Measurements from ENCODE around the gene MFN1.
"Not testable (repeated sequence)": the region's sequence is repeated elsewhere in the genome, so short reads cannot be mapped to it uniquely, and the experiment has no call there.

Gene MFN1

DNA sequence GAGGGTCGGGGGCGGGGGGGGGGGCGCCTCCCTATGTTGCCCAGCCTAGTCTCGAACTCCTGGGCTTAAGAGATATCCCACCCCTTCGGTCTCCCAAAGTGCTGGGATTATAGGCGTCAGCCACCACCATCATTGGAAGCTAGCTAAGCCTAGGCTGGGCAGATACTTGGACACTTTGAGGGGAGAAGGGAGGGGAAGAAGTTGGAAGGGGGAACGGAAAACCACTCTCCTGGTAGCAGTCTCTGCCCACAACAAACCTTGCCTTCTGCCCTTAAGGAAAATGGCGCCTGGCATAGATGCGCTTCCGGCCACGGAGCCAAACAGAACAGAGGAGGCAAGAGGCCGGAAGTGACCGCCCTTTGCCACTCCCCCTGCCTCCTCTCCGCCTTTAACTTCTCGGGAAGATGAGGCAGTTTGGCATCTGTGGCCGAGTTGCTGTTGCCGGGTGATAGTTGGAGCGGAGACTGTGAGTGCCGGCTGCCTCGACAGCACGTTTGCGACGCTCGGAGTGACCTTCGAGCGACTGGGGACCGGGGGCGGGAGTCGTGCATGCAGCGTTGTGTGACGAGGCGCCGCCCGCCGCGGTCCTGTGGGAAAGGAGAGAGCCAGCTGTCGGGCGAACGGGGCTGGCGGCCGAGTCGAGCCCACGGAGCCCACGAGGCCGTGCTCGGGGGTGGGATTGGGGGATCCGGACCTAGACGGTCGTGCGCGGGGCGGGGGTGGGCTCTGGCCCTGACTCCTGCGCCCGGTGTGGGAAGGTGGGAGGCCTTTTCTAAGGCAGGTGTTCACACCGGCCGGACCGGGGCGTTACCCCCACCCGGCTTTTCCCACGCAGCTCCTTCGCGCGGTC is at the start of gene MFN1:
TSS of gene MFN1 (plus strand) at position 365 of the 850 bp plus-strand sequence. CDS start 1,143 bp downstream, outside the sequence.
- peak; percentile 80 for FAIRE-seq

DNA sequence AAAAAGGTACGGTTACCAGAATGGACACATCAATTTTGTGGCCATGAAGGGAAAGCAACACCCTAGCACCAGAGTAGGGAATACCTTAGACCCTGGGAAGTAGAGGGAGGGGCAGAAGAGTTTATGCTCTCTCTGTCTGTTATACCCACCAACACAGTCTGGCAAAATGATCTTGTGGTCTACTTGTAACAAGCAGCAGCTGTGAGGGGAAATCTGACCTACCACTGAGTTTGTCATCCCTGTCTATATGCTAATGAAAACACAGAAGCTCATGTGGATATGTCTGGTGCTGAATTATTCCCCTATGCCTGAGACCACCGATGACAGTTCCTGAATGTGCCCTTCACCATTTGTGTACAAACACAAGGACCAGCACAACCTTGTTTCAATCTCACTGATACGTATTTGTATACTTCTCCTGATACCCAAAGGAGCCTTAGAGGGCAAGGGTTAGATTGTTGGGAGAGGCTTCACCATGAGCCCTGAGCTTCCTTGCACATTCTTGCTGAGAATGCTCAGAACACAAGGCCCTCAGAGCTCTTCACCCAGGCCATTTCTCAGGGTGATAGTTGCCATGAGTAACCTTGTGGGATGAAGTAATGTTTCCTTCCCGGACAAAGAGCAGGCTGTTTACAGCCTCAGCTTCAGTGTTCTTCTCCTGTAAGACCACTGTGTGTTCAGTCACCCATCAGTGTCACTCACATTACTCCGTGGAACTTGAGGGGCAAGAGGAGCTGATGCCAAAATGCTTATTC is 49.4 kb upstream of the MFN1 start:
- no peak for FAIRE-seq

DNA sequence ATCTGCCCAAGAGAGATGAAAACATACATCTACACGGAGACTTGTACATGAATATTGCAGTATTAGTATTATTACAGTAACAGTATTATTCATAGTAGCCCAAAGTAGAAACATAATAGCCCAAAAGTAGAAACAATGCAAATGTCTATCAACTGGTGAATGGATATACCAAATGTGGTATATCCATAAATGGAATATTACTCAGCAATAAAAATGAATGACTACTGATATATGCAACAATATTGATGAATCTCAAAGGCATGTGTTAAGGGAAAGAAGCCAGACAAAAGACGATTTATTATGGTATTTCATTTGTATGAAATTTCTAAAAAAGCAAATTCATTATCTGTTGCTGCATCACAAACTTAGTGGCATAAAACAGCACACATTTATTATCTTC is 48.2 kb upstream of the MFN1 start:
- no peak for FAIRE-seq

DNA sequence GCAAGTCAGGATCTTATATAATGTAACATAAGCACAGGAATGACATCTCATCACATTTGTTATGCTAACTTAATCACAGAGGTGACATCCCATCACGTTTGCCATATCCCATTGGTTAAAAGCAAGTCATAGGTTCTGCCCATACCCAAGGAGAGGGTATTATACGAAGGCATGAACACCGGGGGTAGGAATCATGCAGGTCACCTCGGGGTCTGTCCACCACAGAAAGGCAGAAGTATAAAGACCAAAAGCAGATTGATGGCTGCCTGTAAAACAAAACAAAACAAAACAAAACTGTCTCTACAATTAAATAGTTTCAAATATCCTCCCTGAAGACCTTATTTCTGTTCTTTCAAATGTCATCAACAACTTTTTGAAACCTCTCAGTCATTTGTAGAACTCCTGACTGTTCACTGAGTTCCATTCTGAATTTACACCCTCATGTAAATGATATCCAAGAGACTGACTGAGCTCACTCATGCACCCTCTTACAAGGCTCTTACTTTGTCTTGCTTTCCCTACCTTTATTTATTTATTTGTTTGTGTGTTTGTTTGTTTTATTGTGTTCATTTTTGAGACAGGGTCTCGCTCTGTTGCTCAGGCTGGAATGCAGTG is 47.4 kb upstream of the MFN1 start:
- no peak for FAIRE-seq

DNA sequence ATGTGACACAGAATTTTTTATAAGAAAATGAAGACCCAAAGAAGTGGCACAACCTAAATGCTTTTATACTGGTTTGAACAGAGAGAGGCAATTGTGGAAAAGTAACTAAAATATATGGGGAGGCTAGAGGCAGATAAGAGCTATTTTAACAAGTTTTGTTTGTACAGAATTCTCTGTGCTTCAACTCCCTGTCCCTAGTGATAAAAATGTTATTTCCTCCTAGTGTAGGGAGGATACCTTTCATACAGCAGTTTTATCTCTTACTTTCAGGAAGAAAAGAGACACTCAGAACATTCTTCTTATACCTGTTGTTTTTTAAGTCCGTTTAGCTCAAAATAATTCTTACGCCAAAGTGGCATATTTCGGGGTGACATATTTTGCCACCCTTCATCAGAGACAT is 45.9 kb upstream of the MFN1 start:
- FAIRE-seq, result no peak

DNA sequence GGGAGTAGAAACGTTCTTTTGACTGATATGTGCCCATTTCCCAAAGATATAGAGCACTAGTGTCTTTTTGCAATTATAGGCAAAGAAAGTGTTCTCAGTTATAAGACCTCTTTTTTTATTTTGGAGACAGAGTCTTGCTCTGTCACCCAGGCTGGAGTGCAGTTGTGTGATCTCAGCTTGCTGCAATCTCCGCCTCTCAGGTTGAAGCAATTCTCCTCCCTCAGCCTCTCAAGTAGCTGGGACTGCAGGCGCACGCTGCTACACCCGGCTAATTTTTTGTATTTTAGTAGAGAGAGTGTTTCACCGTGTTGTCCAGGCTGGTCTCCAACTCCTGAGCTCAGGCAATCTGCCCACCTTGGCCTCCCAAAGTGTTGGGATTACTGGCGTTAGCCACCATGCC is 45.4 kb upstream of the MFN1 start:
- no peak for FAIRE-seq

DNA sequence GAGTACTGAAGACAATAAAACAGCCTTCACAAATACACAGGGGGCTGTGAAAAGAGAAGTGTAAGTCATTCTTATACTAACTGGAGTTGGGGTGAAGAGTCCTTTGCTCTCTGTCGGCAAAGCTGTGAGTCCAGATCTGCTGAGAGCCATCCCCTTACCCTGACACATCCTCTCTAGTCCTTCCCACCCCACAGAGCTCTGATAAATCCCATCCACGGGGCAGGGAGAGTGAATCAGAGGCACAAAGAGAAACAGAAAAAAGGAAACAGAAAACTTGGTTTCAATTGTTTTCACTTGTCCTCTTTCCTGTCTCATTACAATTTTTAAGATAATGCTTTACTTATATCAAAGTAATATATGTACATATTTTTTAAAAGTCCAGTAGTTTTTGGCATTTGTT is 42.9 kb upstream of the MFN1 start:
- no peak for FAIRE-seq

DNA sequence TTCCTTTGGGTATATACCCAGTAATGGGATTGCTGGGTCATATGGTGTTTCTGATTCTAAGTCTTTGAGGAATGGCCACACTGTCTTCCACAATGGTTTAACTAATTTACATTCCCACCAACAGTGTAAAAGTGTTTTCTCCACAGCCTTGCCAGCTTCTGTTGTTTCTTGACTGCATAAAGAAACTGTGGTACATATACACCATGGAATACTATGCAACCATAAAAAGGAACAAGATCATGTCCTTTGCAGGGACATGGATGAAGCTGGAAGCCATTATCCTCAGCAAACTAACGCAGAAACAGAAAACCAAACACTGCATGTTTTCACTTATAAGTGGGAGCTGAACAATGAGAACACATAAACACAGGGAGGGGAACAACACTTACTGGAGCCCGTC is 40.1 kb upstream of the MFN1 start:
- not testable (repeated sequence) for FAIRE-seq

DNA sequence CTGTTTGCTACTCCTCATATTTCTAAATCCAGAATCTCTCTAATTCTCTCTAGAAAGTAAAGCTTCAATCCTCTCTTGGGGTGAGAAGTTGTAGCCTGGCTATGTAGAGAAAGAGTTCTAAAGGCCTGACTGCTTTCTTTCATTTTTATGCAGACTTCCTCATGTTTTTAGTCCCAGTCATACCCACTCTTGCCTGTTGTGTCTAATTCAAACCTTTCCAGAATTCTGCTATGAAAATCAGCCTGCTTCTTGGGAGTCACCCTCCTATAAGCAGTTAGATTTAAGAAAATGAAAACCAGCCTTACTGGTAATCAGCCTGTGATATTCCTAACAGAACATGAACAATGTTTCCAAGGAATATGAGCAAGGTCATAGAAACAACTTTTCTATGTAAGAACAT is 39.5 kb upstream of the MFN1 start:
- no peak for FAIRE-seq

DNA sequence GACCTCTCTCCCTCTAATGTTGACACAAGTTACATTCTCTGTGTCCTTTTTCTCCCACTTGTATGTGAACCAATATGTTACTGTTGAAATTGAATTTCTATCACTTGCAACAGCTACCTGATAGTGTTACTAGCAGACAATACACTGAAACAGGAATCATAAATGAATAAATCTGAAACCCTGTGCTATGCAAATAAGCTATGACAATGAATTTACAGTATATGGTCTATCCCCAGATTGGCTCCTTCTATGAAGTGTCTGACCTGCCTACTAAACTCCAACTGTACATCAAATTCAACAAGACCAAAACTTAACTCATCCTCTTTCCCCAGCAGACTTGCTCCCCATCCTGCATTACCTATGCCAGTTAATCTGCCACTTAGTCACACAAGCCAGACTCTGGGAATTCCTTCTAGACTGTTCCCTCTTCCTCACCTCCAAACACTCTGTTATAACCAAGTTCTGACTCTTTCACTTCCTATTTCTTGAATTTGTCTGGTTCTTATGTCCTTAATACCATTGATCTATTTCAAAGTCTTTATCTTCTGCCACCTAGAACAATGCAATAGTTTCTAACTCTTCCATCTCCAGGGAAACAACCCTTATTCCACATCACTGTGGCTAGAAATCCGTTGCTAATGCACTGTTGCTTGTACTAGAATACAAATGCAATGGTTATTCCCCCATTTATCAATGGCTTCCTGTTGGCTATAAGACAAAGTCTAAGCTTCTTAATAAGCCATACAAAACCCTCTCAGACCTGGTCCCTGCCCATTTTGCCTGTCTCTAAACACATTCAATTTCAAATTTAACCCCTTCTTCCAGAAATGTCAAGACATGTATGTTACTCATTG is 38.1 kb upstream of the MFN1 start:
- no peak for FAIRE-seq

DNA sequence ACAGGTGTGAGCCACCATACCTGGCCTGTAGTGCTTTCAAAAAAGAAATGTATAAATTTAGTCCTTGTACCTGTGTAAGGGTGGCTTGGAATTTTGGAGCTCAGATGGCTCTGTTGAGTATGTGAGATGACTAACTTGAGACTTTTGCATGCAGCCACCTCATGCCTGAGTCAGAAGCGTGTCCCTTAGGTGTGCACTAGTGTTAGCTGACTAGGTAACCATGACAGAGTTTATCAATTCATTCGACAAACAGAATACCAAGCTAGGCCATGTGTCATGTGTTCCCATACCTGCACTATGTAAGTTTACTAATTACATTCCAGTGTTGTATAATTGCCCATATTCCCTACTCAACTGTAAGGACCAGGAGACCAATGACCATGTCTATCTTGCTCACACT is 28.6 kb upstream of the MFN1 start:
- no peak for FAIRE-seq

DNA sequence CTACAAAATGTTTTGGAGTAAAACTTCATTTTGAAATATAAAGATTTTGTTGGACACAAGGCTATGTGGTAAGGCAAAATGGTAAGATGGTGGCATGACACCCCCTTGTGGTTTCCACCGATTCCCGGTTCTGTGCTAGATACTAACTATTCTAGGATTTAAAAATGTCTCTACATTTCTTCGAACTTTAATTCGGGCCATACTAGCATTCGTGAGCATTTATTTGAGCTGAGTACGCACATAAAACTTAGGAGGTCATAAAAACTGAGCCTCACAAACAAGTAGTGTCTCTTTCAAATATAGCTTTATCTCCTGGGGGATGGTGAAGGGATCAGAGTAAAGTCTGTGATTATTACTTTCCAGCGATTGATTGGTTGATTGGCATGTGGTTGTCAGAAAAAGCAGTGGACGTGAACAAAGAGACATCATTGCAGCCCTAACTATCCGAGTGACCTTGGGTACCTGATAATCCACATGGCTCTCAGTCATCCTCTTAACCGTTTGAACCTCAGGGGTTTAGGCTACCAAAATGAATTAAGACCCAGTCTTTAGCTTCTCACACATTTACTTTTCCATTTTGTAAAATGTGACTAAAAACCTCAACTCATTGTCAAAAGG is 25.7 kb upstream of the MFN1 start:
- peak; percentile 28 for FAIRE-seq

DNA sequence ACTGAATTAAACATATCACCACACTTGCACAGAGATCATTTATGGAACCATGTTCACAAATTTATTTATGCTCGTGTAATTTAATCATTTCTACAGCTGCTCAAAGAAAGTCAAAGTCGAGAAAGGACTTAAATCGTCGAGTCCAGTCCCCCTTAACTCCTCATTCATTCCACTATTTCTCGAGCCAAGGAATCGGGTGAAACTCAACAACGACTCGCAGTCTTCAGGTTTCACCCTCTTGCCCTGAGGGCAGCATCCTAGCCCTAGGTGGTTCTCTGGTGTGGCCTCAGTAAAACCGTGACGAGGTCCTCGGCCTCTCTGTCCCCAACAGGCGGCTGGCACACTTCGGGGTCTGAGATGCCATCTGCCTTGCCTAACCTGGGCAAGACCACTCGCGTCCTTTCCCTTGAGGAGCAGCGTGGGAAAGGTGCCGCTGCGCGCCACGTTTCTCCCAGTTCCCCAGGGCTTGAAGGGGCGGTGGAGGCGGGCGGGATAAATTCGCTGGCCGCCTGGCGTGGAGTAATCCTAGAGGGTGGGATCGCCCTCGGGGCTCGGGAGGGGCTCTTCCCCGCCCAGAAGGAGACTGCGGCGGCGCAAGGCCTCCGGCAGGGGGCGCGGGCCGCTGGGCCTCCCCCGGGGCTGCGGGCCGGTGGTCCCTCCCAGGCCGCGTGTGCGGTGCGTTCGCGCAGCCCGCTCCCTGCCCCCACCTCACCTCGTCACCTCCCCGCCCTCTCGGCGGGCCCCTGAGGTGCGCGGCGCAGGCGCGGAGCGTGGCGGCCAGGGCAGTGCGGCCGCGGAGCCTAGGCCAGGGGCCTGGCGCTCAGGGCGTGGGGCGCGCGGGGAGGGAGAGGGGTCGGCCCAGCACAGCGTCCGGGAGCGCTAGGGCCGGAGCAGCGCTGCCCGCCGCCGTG is 25.0 kb upstream of the MFN1 start, which contains the start of gene ZNF639:
TSS of gene ZNF639 (plus strand) at position 746 of the 911 bp plus-strand sequence. CDS start 5,263 bp downstream, outside the sequence.
- no peak for FAIRE-seq

DNA sequence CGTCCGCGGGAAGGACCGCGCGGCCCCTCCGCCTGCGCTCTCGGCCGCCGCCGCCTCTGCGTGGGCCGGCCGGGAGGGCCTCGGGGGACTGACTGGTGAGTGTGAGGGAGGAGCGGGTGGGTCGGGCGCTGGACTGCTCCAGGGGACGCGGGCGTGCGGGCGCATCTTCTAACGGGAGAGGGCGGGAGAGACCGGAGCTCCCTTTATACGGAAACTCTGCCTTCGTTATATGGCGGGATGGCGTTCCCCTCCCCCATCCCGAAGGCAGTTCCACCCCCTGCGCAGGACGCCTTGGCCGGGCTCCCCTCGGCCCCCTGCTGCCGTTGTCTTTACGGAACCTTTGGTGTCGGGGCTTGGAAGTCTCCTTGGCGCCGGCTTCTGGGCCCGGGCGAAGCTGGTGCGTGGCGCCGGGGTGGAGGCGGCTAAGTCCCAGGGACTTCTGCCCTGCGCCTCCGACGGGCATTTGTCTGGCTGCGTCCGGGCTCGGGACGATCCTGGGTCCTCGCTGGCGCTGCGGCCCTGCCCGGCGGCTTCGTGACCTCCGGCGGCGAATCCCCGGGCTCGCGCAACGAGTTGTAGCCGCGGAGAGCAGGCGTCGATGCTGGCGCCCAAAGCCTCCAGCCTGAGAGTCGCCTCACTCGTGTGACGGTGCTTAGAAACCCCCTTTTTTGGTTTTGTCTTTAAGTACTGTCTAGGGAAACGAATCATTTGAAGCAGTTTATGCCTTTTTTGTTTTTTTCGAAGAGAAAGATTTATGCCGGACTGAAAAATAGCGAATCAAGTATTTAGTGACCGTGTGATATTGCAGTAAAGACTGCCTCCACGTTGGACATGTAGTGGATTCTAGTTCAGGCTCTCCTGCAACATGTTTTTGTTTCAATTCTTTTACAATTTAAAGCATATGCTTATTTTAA is 24.1 kb upstream of the MFN1 start:
- no peak for FAIRE-seq

DNA sequence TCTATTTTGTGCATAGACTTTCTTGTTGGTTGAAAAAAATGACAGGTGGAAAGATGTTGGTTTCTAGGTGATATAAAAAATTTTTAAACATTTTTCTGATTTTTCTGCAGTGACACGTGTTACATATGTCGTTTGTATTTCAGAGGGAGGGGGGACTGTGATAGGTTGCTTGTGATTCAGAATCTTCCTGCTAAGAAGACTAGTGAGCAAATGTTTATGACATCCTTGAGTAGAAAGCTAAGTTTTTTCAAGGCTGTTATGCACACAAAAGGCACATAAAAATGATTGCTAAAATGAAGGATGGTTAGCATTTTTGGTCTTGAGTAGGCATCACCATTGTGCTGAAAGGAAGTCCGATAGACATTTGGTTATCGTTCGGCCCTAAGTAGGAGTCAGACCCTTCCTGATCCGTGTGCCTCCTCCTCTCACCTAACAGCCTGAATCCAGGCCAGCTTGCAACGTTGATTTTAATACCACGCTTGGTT is 23.2 kb upstream of the MFN1 start:
- no peak for FAIRE-seq

DNA sequence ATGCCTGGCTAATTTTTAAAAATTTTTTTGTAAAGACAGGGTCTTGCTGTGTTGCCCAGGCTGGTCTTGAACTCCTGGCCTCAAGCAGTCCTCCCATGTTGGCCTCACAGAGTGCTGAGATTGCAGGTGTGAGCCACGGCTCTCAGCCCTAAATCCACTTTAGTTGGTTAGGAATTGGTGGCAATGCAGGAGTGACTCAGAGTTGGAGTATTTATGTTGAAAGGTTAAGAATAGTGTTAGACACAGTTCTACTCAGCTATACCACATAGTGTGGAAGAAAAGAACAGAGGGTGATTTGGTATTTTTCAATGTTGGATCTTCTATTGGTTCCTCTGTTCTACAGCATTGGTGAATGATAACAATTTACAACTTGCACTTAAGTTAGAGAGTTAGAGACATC is 17.1 kb upstream of the MFN1 start:
- no peak for FAIRE-seq

DNA sequence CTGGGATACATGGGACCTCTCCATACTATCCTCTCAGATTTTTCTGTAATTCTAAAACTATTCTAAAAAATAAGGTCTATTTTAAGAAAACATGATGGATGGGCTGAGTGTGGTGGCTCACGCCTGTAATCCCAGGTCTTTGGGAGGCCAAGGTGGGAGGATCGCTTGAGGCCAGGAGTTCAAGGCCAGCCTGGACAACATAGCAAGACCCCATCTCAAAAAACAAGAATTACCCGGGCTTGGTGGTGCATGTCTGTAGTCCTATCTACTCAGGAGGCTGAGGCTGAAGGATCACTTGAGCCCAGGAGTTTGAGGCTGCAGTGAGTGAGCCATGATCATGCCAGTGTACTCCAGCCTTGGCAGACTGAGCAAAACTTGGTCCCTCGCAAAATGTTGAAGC is 15.3 kb upstream of the MFN1 start:
- FAIRE-seq, result no peak

DNA sequence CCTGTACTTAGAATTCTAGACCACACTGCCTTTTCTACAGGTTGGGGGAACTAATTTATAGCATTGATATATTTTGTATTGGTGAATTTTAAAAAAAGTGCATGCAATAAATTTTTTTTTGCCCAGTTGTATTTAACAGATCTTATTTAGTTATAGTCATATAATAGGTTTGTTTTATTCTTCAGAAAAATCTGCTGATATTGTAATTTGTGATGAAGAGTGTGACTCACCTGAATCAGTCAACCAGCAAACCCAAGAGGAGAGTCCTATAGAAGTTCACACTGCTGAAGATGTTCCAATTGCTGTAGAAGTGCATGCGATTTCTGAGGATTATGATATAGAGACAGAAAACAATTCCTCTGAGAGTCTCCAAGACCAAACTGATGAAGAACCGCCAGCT is 14.4 kb upstream of the MFN1 start:
- FAIRE-seq, result no peak

DNA sequence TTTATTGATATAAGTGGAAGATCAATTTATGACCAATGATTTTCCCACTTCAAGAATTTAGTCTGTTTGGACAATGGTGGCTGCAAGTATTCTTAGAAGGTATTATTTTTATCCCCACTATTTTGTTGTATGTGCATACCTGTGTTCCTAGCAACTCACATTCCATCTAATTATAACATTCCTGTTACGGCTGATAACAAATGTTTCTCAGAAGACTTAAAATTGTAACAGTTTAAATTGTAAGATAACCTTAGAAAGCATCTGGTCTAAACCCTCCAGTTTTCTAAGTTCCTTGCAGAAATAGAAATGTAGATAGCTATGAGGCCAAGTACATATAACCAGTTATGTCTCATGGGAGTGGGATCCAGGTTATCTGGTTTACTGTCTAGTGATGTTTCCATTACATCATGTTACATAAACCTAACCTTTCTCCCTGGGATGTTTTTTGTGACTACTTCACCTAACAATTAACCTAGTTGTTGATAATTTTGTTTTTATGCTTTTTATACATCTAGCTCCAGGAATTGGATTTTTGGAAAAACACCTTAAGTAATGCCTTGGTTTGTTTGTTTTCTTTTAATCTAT is 11.1 kb upstream of the MFN1 start:
- no peak for FAIRE-seq
